Glomerular endothelial cell (primary cell): ENCODE measurements around the gene SCN4B. TPM values are rescaled to one million over a fixed set of nuclear protein-coding genes. Genes with fewer than 3 reads are reported as not detected.

Source experiments
- DNase-seq: peaks from one replicate; pipeline ENCODE4 v3.0.0-alpha.2; 2011; ENCODE audit warnings: low read depth, low spot score; ENCODE audit errors: extremely low read depth
- total RNA-seq: library from RNA; depleted of rRNA; stranded (reverse); fragments of >200 nt; gene quantifications from 2 replicates; pipeline ENCODE4 v1.2.3, GENCODE V29; 2015

SCN4B gene
- total RNA-seq, 1 donor from 2014 or later = 0.23 TPM

DNA sequence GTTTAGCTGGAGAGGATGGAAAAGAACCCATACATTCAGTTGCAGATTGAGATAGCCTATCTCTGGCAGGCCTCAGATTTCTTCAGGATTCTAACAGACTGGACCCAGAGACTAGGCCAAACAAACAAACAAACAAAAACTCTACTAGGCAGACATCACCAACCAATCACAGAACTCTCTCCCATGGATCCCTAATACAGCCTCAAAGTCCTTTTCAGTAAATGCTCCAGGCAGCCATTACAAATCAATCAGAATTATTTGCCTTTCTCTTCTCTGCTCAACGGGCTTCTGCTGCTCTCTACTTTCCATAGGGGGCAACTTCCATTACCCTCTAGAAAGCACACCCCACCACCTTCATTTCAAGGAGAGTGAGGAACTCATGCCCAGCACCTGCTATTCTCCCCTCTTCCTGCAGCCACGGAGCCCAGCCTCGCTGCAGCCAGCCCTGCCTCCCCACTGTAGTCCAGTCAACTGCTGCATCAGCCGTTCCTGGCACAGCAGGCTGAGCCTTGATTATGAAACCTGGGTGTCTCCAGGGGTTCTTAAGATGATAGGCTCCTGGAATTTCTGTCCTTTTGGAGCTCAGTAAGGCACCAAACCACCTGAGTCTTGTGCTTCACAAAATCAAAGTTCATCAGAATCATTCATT, 46.8 kb downstream of the SCN4B start:
- DNase-seq = no peak

DNA sequence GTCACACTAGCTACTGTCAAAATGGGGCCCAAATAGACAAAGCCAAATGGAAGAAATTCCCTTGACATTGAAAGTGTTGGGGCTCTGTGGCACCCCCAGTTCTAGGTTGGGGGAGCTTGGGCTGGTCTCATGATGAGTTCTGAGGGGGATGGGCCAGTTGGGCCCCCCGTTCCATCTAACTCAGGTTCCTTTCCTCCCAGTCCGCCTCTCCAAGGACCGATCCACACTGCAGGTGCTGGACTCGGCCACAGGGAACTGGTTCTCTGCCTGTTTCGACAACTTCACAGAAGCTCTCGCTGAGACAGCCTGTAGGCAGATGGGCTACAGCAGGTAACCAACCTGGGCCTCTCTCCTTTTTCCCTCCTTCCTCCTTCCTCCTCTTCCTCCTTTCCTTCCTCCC, 48.1 kb downstream of the SCN4B start:
- no peak for DNase-seq

DNA sequence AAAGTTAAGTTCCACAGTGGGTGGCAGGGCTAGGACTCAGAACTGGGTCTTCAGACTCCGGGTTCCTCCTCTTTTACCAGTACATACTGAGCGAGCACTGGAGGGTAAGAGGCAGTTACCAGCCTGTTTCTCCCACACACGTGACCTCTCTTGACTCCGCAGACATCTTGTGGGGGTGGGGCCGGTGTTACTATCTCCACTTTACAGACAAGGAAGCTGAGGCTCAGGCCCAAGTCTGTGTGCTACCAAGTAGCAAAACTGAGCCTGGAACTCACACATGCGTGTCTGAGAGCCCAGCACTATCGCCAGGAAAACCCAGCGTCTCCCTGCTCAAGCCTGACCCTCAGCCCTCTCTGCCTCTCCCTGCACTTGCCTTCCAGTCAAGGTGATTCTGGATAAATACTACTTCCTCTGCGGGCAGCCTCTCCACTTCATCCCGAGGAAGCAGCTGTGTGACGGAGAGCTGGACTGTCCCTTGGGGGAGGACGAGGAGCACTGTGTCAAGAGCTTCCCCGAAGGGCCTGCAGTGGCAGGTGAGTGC, 49.8 kb downstream of the SCN4B start:
- DNase-seq = no peak

DNA sequence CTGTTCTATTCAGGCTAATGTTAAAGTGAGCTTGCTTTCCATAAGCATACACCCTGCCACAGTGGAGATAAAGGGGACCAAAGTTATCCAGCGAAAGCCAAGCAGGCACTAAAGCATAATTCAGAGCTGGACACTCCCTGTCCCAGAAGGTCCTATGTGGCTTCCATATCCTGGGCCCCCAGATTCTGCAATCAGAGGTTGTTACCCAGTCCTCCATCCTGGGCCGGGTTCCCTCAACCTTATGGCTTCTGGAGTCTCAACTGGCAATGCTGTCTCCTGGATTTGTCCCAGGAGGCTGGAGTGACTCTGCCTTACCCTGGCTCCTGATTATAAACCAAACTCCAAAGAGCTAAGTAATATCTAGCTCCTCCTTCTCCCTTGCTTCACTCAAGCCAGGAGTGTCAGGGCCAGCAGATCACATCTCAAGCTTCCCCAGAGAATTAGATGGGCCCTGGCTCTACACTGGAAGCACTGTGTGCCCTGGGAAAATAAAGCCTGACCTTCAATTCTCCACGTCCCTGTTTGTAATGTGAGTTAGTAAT, 51.9 kb downstream of the SCN4B start:
- no peak for DNase-seq

DNA sequence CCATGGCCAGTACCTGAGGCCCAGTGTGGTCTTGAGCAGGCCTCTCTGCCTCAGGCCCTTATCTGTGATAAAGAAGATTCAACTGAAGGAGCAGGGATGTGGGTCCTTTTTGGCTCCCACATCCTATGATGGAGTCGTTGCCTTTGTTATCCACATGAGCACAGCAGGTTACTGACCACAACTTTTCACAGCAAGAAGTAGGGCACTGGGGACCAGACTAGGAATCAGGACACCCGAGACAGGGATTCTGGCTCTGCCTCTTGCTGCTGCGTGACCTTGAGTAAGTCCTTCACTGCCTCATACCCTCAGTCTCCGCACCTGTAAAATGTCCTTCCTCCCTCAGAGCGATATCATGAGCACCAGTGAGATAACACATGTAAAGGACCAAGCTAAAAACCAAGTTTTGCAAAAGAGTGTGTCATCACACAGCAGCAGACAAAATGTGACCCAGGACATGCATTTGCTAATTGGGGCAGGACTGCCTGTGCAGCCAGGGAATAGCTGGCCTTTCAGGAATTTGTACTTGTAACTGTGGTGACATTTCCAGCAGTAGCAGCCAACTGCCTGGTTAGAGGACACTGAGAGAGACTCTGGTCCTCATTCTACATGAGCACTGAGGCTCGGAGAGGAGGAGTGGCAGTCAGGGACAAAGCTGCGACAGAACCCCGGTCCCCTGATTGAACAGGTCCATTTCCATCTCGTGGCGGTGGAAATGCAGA, 52.6 kb downstream of the SCN4B start:
- no peak for DNase-seq

DNA sequence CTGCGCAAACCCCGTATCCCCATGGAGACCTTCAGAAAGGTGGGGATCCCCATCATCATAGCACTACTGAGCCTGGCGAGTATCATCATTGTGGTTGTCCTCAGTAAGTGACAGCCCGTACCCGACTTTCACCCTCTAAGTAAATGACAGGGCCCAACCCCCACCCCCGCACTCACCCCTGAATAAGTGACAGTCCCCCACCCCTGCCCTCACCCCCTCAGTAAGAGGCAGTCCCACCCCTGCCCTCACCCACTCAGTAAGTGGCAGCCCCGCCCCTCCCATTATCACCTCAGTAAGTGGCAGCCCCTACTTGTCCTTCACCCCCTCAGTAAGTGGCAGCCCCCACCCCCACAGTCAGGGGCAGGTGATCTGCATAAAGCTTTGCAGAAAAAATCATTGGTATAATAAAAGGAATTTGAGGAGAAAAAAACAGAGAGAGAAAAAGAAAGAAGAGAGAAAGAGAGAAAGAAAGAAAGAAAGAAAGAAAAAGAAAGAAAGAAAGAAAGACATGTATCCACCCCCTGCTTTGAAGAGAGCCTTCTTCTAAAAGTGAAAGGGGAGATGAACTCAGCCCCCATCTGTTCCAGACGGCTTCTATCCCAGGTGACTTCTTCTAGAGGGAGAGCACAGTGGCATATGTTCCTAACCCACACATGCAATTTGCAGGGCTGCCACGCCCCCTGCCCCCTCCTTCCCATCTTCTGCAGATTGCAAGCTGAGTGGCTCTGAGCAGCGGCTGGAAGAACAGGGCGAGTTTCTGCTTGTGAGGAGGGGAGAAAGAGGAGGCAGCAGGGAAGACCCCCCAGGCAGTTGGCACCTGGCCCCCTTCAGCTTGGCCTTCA, 53.4 kb downstream of the SCN4B start:
- DNase-seq = no peak

DNA sequence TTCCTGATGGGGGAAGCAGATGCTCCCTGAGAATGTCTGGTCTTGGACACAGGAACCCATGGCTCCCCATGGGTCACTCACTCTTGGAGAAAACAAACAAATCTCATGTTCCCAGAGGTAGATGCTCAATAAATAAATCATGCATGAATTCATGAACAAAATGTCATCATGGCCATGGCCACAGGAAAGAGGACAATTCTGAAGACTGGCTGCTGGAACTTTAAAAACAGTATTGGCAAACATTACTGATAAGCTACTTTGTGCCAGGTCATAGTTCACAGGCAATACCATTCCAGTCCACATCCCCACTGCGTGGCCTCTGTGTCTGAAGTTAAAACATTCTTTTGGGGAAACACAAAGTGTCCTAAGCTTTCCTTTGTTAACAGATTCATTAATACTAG, 56.7 kb downstream of the SCN4B start:
- no peak for DNase-seq

DNA sequence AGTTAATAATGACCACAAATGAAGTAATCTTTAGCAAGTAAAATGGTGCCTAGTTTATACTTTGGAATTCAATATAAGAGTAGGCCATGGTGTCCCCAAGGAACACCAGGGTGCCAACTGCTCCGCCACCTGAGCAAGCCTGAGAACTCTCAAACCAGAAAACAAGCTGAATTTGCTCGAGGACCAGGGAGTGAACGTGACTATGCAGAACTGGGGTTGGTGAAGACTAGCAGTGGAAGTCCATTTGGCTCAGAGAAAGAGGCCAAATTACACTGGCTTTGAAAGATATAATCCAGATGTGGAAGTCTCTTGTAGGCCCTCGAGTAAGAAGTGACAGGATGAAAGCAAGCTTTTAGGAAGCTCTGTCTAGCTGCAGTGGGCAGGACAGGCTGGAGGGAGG, 57.1 kb downstream of the SCN4B start:
- DNase-seq = no peak

DNA sequence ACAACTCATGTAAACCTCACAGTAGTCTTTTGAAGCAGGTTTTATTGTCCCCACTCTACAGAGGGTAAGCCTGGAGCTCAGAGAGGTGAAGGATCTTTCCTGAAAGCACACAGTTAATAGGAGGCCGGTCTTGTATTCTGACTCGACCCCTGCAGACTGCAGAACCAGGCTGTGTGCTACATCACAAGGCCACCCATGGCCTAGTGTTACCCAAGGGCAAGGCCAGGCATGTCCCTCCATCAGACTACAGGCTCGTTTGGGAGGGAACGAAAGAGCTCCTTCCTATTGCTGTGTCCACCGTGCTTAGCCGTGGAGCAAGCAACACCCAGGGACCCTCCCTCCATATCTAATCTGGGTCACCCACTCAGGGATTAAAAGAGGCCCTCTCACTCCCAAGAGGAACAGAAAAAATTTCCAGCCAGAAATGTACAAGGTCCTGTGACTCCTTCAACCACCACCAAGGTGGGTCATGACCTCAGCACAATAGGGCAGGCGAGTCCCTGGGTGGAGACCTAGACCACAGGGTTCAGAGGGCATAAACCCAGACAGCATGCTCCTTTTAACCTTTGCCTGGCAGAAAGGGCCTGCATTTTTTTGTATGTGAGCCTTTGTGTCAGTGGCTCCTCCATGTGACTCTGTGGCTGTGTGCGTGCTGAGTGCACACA, 59.6 kb downstream of the SCN4B start:
- no peak for DNase-seq

DNA sequence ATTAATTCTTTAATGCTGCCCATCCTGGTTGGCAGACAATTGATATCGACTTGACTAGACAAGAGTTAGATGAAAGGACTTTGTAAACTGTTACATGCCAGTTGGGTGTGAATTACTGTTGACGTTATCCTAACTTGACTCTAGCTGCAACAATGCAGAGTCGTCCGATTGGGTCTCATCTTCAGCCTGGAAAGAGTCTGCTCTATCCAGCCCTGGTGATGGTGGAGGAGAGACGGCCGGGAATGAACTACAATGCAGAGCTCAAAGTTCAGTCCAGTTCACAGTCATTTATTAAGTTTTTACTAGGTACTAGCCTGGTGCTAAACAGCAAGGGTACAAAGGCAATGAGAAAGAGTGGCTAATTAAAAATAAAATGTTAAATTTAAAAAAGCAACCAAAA, 60.9 kb downstream of the SCN4B start:
- no peak for DNase-seq

DNA sequence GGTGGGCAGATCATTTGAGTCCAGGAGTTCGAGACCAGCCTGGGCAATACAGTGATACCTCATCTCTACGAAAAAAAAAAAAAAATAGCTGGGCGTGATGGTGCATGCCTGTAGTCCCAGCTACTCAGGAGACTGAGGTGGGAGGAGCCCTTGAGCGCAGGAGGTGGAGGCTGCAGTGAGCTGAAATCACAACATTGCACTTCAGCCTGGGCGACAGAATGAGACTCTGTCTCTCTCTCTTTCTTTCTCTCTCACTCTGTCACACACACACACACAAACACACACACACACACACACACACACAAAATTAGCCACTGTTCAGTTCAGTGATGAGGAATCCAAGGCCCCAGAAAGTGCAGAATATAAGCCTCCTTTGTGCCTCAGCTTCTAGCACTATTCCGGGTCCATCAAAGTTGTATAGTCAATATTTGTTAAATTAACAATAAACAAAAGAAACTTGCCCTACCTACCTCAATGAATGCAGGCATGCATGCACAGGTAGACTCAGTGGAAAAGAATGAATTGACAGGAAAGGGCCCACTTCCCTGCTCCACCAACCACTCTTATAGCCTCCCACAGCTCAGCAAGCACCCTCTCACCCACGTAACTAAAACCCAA, 62.0 kb downstream of the SCN4B start:
- DNase-seq = no peak

DNA sequence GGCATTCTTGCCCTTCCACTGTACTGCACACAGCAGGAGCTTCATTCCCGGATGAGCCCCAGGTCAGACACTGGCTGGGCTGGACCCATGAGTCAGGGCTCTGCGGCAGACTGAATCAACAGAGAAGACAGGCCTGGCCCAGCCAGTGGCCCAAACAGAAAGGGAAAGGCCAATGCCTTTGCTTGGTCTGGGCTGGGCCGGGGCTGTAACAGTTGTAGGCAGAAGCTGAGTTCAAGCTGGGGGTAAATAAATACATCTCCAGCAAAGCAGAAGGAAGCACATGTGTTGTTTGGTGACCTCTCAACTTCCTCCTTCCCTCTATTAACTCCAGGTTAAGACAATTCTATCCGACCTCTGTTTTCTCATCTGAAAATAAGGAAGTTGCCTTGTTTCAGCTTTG, 64.1 kb downstream of the SCN4B start:
- DNase-seq = no peak

DNA sequence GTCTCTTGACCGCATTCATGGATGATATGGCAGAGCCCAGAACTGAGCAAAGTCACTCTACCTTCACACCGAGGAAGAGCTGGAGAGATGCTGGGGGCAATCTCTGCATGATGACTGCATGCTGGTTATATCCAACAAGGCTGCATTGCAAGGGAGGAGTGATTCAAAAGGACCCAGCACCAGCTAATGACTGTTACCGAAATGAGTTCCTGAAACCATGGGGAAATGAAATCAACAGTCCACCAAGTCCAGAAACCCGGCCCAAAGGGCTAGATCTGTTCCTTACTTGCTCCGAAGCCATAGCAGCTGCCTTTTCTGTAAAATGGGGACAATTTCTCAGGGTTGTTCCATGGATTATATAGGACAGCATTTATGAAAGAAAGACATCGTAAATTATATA, 64.7 kb downstream of the SCN4B start:
- DNase-seq = no peak

DNA sequence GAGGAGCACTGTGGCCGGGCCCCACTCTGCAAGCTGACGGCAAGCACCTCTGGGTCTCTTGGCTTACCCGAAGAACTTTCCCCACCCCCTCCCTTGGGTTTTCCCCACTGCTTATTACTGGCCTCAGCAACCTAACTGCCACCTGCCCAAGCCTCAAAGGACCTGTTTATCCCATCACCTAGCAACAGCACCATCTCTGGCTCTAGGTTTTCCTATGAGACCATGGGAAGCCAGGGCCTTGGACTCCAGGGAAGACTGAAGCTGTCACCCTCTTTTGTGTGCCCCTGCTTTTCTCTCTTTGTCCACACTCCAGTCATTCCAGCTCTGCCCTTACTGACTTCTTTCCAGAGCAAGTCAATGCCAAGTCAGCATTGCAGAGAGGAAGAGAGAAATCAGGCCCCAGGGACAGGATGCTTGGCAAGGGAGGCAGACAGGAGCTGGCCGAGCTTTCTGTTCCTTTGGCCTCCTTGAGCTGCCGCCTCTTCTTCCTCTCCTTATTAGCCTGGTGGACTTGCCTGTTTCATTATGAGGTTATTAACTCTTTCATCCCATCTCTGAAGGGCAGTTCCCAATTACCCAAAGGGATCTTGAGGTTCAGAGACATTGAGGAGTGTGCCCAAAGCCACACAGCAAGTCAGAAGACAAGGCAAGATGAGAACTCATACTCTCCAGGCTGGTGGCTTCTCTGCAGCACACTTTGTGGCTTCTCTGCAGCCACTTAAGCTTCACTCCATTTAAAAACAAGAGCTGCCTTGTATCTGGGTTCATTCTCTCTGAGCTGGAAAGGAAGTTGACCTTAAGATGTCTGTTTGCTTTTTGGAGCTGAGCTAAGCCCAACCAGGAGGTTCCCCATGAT, 65.5 kb downstream of the SCN4B start, which contains the start of gene SMIM35:
SMIM35 (minus strand) TSS at position 51 of the 856 bp plus-strand sequence. CDS start 206 bp downstream, outside the sequence.
- DNase-seq = no peak

DNA sequence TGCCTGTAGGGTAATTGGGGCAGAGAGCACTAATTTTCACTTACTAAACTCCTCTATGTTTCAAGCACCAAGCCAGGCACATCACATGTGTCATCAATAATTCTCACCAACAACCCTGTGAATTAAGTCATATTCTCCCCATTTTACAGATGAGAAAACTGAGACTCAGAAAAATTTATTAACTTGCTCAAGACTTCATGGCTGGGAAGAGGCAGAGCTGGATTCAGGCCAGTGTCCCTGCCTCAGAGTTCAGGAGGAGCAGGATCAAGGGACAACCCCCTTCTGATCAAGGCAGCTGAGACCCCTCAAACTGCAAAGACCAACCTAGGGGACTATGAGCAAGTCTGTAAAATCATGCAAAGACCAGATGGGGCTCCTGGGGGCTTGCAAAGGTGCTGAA, 68.0 kb downstream of the SCN4B start:
- DNase-seq = no peak

DNA sequence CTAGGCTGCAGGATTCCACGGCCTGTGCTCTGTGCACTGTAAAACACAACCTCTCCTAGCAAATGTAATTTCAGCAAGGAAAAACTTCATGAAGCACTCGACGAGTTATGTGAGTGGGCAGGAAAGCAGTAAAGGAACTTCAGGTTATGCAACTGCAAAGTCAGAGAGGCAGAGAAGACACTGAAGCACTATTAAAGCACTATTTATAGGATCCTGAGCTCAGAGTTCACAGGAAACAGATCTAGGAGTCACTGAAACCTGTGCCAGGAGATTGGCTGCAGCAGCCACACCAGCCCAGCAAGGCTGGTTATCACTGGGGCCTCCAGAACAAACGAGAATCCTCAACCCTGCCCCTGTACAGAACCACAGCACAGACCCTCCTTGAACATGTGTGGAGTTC, 68.4 kb downstream of the SCN4B start:
- no peak for DNase-seq
